Liver (tissue), 9 donors: ENCODE measurements around the gene KYNU. TPM values are rescaled to one million over a fixed set of nuclear protein-coding genes. Genes with fewer than 3 reads are reported as not detected.
"Not testable (repeated sequence)": the region's sequence is repeated elsewhere in the genome, so short reads cannot be mapped to it uniquely, and the experiment has no call there.

Experiments
- DNase-seq: peaks from one replicate; pipeline ENCODE4 v3.0.0-alpha.2; 2017; ENCODE audit warnings: low spot score
- H3K27ac ChIP-seq, 2 donors: one replicate each; pipeline ENCODE4 v1.7.0; 2013; ENCODE audit warnings: inconsistent platforms in 2 of 2, low read length in 2 of 2, control low read depth in 1 of 2, low read depth in 1 of 2, mild to moderate bottlenecking in 1 of 2
- H3K27me3 ChIP-seq, 4 donors: one replicate each; pipeline versions ENCODE4 v1.6.1 to v1.7.0; 2013; ENCODE audit warnings: low read length in 3 of 4, inconsistent platforms in 1 of 4, mild to moderate bottlenecking in 1 of 4, moderate library complexity in 1 of 4; ENCODE audit not compliant: control insufficient read depth in 4 of 4, insufficient read depth in 4 of 4
- H3K36me3 ChIP-seq, 4 donors: one replicate each; pipeline versions ENCODE4 v1.6.1 to v1.7.0; 2013; ENCODE audit warnings: low read length in 3 of 4, mild to moderate bottlenecking in 3 of 4, low read depth in 1 of 4, moderate library complexity in 1 of 4; ENCODE audit not compliant: control insufficient read depth in 4 of 4, insufficient read depth in 3 of 4
- H3K4me1 ChIP-seq, 4 donors: one replicate each; pipeline versions ENCODE4 v1.6.1 to v1.7.0; 2013; ENCODE audit warnings: low read length in 3 of 4, mild to moderate bottlenecking in 3 of 4, moderate library complexity in 1 of 4; ENCODE audit not compliant: control insufficient read depth in 4 of 4, insufficient read depth in 4 of 4
- H3K4me3 ChIP-seq, 3 donors: one replicate each; pipeline versions ENCODE4 v1.6.1 to v1.7.0; 2013; ENCODE audit warnings: low read length in 3 of 3, control low read depth in 1 of 3, low read depth in 1 of 3, mild to moderate bottlenecking in 1 of 3
- H3K9ac ChIP-seq, 2 donors: one replicate each; pipeline ENCODE4 v1.7.0; 2013; ENCODE audit warnings: low read length in 2 of 2, mild to moderate bottlenecking in 2 of 2, moderate library complexity in 2 of 2, control low read depth in 1 of 2, low read depth in 1 of 2
- H3K9me3 ChIP-seq, 4 donors: one replicate each; pipeline versions ENCODE4 v1.6.1 to v1.7.0; 2013; ENCODE audit warnings: low read length in 3 of 4; ENCODE audit not compliant: control insufficient read depth in 4 of 4
- EGR1 ChIP-seq, 2 donors: IDR thresholded peaks; 2 replicates each; pipeline ENCODE4 v1.6.1; 2016 to 2018; ENCODE audit warnings: antibody characterized with exemption in 2 of 2, low read depth in 2 of 2
- FOXA1 ChIP-seq: IDR thresholded peaks from 2 replicates; pipeline ENCODE4 v1.6.1; 2016; ENCODE audit warnings: antibody characterized with exemption
- FOXA2 ChIP-seq: IDR thresholded peaks from 2 replicates; pipeline ENCODE4 v1.6.1; 2016; ENCODE audit warnings: antibody characterized with exemption
- GABPA ChIP-seq, 2 donors: IDR thresholded peaks in 1 of 2; conservative IDR thresholded peaks in 1 of 2; 2 replicates each; pipeline ENCODE4 v1.6.1; 2016; ENCODE audit warnings: antibody characterized with exemption in 2 of 2, mild to moderate bottlenecking in 1 of 2, moderate library complexity in 1 of 2
- HNF4A ChIP-seq, 2 donors: conservative IDR thresholded peaks; 2 replicates each; pipeline ENCODE4 v1.6.1; 2016; ENCODE audit warnings: antibody characterized with exemption in 2 of 2, mild to moderate bottlenecking in 2 of 2
- NR2F2 ChIP-seq: IDR thresholded peaks from 2 replicates; pipeline ENCODE4 v1.6.1; 2016; ENCODE audit warnings: antibody characterized with exemption
- REST ChIP-seq: IDR thresholded peaks from 2 replicates; pipeline ENCODE4 v1.6.1; 2016; ENCODE audit warnings: antibody characterized with exemption, mild to moderate bottlenecking
- RXRA ChIP-seq, 2 donors: IDR thresholded peaks; 2 replicates each; pipeline ENCODE4 v1.6.1; 2017 to 2018; ENCODE audit warnings: antibody characterized with exemption in 2 of 2, mild to moderate bottlenecking in 1 of 2
- TAF1 ChIP-seq: conservative IDR thresholded peaks from 2 replicates; pipeline ENCODE4 v1.6.1; 2016; ENCODE audit warnings: antibody characterized with exemption, mild to moderate bottlenecking
- YY1 ChIP-seq: IDR thresholded peaks from 2 replicates; pipeline ENCODE4 v1.6.1; 2016; ENCODE audit warnings: antibody characterized with exemption, mild to moderate bottlenecking
- WGBS: extraction: QIAGEN DNeasy Blood & Tissue Kit; methylation state at CpG from one replicate; pipeline ENCODE4 v1.1.7; 2013; 5-methylcytosine and 5-hydroxymethylcytosine counted together
- polyA plus RNA-seq, 2 donors: library from polyadenylated mRNA; stranded (reverse) in 1 of 2; unstranded in 1 of 2; fragments of 200-250 nt in 1 of 2; fragments of >200 nt in 1 of 2; fragmentation: Nextera tagmentation in 1 of 2; extraction: Ambion mirVana in 1 of 2; gene quantifications; one replicate each; pipeline versions ENCODE4 v1.2.1 to v1.2.3, GENCODE V29; 2013 to 2015
- total RNA-seq, 2 donors: library from RNA; depleted of rRNA; stranded (reverse); fragments of >200 nt; gene quantifications; one replicate each; pipeline ENCODE4 v1.2.3, GENCODE V29; 2014
- TF ChIP-seq, protein P1 (sequence below): IDR thresholded peaks from 2 replicates; pipeline ENCODE4 v1.6.1; 2016; ENCODE audit warnings: antibody characterized with exemption
- TF ChIP-seq, protein P2 (sequence below): IDR thresholded peaks from 2 replicates; pipeline ENCODE4 v1.6.1; 2016; ENCODE audit warnings: antibody characterized with exemption
- TF ChIP-seq, protein P3 (sequence below): fragments of 150-350 bp; IDR thresholded peaks from 2 replicates; pipeline ENCODE4 v1.5.1; 2017; ENCODE audit warnings: improper control_type of control experiment, low read depth, low read length; ENCODE audit not compliant: missing input control
- donor health status: healthy.
- donor health status: healthy.
- donor health status: healthy.
- donor health status: healthy.
- donor health status: healthy.

KYNU gene
- total and polyA plus RNA-seq, 4 donors: 24.0 to 64.3 (median 32.8) TPM

GRCh38 chr2:143068509-143068908 is 191.0 kb downstream of the KYNU start:
- Histone ChIP-seq H3K9me3 (no peaks in the 10 kb centered on the region), H3K4me3 (no peak overlapping the region), H3K9ac (no peak overlapping the region), H3K4me1 (no peaks in the 10 kb centered on the region), H3K27me3 (no peaks in the 10 kb centered on the region), H3K36me3 (no peaks in the 10 kb centered on the region), H3K27ac (no peak overlapping the region)
- no peak for DNase-seq
- 57% methylated on average over 3 of the region's 3 CpGs for WGBS
- TF ChIP-seq, protein P1, sequence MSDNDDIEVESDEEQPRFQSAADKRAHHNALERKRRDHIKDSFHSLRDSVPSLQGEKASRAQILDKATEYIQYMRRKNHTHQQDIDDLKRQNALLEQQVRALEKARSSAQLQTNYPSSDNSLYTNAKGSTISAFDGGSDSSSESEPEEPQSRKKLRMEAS: no peak
- TF ChIP-seq FOXA2: no peak
- no peak for TF ChIP-seq TAF1
- no peak for TF ChIP-seq HNF4A (conservative IDR thresholded peaks at IDR 0.05)
- TF ChIP-seq, protein P2, sequence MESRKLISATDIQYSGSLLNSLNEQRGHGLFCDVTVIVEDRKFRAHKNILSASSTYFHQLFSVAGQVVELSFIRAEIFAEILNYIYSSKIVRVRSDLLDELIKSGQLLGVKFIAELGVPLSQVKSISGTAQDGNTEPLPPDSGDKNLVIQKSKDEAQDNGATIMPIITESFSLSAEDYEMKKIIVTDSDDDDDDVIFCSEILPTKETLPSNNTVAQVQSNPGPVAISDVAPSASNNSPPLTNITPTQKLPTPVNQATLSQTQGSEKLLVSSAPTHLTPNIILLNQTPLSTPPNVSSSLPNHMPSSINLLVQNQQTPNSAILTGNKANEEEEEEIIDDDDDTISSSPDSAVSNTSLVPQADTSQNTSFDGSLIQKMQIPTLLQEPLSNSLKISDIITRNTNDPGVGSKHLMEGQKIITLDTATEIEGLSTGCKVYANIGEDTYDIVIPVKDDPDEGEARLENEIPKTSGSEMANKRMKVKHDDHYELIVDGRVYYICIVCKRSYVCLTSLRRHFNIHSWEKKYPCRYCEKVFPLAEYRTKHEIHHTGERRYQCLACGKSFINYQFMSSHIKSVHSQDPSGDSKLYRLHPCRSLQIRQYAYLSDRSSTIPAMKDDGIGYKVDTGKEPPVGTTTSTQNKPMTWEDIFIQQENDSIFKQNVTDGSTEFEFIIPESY: no peak
- TF ChIP-seq FOXA1: no peak

DNA sequence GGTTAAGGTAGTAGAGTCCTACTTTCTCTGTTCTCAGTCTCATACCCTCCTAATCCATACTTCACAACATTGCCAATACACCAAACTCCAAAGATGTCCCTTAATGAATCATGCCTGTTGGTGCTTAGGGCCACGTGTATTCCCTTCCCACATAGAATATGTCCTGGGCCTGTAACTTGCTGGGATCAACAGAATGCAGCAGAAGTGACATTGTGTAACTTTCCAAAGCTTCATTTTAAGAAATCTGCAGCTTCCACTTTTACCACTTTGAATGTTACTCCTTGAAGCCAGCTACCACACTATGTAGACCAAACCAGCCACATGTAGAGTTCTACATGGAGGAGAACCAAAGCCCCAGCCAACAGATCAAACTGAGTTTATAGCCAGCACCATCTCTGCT is 193.2 kb downstream of the KYNU start:
- no peak for DNase-seq
- TF ChIP-seq FOXA1: no peak
- no peak for TF ChIP-seq EGR1 (IDR thresholded peaks at IDR 0.05; ENCODE audit: low read depth in 2 of 2)

DNA sequence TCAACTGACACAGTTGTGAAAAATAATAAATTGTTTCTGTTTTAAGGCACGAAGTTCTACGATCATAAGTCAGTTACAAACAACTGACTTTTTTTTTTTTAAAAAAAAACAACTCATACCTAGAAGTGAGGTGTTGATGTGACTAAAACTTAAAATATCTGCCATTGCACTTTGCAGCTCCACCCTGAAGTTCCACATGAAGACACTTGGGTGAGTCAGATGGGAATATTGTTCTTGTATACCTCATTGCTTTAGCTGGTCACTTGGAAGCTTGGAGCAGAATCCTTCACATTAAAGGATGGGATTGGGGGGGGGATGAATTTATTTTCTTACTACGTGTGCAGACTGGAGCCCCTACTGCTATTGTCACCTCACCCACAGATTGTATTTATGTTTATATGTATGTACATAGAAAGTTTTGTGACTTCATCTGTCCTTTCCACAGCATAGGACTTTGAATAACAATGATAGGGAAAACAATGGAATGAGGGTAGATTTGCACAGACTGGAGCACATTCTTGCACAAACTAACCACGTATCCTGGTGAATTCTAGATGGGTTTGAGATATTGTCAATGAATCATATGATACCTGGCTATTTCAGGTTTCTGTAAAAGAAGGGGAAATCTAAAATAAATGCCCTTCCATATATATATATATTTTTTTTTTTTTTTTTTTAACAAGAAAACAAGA is 193.9 kb downstream of the KYNU start:
- Histone ChIP-seq H3K27ac (no peak overlapping the region), H3K36me3 (no peaks in the 10 kb centered on the region), H3K9ac (no peak overlapping the region), H3K27me3 (no peaks in the 10 kb centered on the region), H3K4me1 (no peaks in the 10 kb centered on the region), H3K4me3 (no peak overlapping the region), H3K9me3 (no peaks in the 10 kb centered on the region)
- no peak for TF ChIP-seq YY1
- no peak for TF ChIP-seq RXRA (IDR thresholded peaks at IDR 0.05)
- TF ChIP-seq GABPA (IDR thresholded peaks at IDR 0.05 in 1 of 2, conservative IDR thresholded peaks at IDR 0.05 in 1 of 2): no peak
- TF ChIP-seq NR2F2: no peak
- TF ChIP-seq REST: no peak
- no peak for TF ChIP-seq FOXA1
- no peak for TF ChIP-seq EGR1 (IDR thresholded peaks at IDR 0.05; ENCODE audit: low read depth in 2 of 2)
- TF ChIP-seq, protein P3, sequence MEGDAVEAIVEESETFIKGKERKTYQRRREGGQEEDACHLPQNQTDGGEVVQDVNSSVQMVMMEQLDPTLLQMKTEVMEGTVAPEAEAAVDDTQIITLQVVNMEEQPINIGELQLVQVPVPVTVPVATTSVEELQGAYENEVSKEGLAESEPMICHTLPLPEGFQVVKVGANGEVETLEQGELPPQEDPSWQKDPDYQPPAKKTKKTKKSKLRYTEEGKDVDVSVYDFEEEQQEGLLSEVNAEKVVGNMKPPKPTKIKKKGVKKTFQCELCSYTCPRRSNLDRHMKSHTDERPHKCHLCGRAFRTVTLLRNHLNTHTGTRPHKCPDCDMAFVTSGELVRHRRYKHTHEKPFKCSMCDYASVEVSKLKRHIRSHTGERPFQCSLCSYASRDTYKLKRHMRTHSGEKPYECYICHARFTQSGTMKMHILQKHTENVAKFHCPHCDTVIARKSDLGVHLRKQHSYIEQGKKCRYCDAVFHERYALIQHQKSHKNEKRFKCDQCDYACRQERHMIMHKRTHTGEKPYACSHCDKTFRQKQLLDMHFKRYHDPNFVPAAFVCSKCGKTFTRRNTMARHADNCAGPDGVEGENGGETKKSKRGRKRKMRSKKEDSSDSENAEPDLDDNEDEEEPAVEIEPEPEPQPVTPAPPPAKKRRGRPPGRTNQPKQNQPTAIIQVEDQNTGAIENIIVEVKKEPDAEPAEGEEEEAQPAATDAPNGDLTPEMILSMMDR: no peak
- no peak for DNase-seq
- 81% methylated on average over 4 of the region's 4 CpGs for WGBS

More for the DNA sequence above, 193.2 kb downstream of the KYNU start:
- H3K4me1 ChIP-seq: no peaks in the 10 kb centered on the region
- no peaks in the 10 kb centered on the region for H3K27me3 ChIP-seq
- WGBS: 66% methylated on average over 1 of the region's 1 CpG
- H3K9me3 ChIP-seq: no peaks in the 10 kb centered on the region
- no peak overlapping the region for H3K9ac ChIP-seq
- H3K36me3 ChIP-seq: no peaks in the 10 kb centered on the region
- no peak overlapping the region for H3K4me3 ChIP-seq
- peak overlapping the region in 1 of 2 donors; percentile 33 for H3K27ac ChIP-seq

DNA sequence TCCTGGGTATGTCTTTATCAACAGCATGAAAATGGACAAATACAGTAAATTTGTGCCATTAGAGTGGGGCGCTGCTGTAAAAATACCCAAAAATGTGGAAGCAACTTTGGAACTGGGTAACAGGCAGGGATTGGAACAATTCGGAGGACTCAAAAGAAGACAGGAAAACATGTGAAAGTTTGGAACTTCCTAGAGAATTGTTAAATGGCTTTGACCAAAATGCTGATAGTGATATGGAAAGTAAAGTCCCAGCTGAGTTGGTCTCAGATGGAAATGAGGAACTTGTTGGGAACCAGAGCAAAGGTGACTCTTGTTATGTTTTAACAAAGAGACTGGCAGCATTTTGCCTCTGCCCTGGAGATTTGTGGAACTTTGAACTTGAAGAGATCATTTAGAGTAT is 197.4 kb downstream of the KYNU start:
- not testable (repeated sequence) for H3K36me3 ChIP-seq, H3K9me3 ChIP-seq, H3K27me3 ChIP-seq, H3K4me1 ChIP-seq, DNase-seq, H3K27ac ChIP-seq, H3K4me3 ChIP-seq, H3K9ac ChIP-seq
- 87% methylated on average over 2 of the region's 2 CpGs for WGBS
